GM23338 (cell line): ENCODE measurements around the gene MATK. TPM values are rescaled to one million over a fixed set of nuclear protein-coding genes. Genes with fewer than 3 reads are reported as not detected.

Experiments used
- ATAC-seq: fragments of 200-7000 bp; cut with Tn5 transposase; 3 replicates; pipeline ENCODE4 v1.9.1; 2020
- DNase-seq: peaks from one replicate; pipeline ENCODE4 v3.0.0-alpha.2; 2015; ENCODE audit warnings: low spot score
- H2AFZ ChIP-seq: fragments of 200-600 bp; sonication (generic); 2 replicates; pipeline ENCODE4 v1.8.0; 2016; ENCODE audit warnings: antibody characterized with exemption, mild to moderate bottlenecking, moderate library complexity
- H3F3A ChIP-seq: fragments of 200-600 bp; sonication (generic); replicated peaks from 2 replicates; pipeline ENCODE4 v1.8.0; 2017; ENCODE audit warnings: antibody characterized with exemption, mixed run types, low read depth
- H3K27ac ChIP-seq: fragments of 200-600 bp; sonication (generic); 2 replicates; pipeline ENCODE4 v1.6.1; 2016; ENCODE audit warnings: low read depth
- H3K27me3 ChIP-seq: fragments of 200-600 bp; sonication (generic); 2 replicates; pipeline ENCODE4 v1.8.0; 2016; ENCODE audit warnings: mild to moderate bottlenecking, mixed run types, moderate library complexity; ENCODE audit not compliant: insufficient read depth
- H3K36me3 ChIP-seq: fragments of 200-600 bp; sonication (generic); 2 replicates; pipeline ENCODE4 v1.8.0; 2016; ENCODE audit warnings: mild to moderate bottlenecking; ENCODE audit not compliant: insufficient read depth
- H3K4me1 ChIP-seq: fragments of 200-600 bp; sonication (generic); 2 replicates; pipeline ENCODE4 v1.8.0; 2016; ENCODE audit warnings: mild to moderate bottlenecking, moderate library complexity; ENCODE audit not compliant: insufficient read depth
- H3K4me2 ChIP-seq: fragments of 200-600 bp; sonication (generic); 2 replicates; pipeline ENCODE4 v1.7.1; 2017; ENCODE audit warnings: mixed run types
- H3K4me3 ChIP-seq: fragments of 200-600 bp; sonication (generic); 2 replicates; pipeline ENCODE4 v1.6.1; 2016; ENCODE audit warnings: mixed run types
- H3K79me2 ChIP-seq: fragments of 200-600 bp; sonication (generic); replicated peaks from 2 replicates; pipeline ENCODE4 v1.8.0; 2017; ENCODE audit warnings: mild to moderate bottlenecking; ENCODE audit not compliant: insufficient read depth
- H3K9me2 ChIP-seq: fragments of 200-600 bp; sonication (generic); 2 replicates; pipeline ENCODE4 v1.8.0; 2017; ENCODE audit not compliant: insufficient read depth
- H4K20me1 ChIP-seq: fragments of 200-600 bp; sonication (generic); replicated peaks from 2 replicates; pipeline ENCODE4 v1.8.0; 2017; ENCODE audit warnings: mild to moderate bottlenecking; ENCODE audit not compliant: insufficient read depth
- H3K27ac Mint-ChIP-seq: 2 replicates; pipeline ENCODE4 v1.8.0; 2020; ENCODE audit warnings: inconsistent platforms, mild to moderate bottlenecking, moderate library complexity, mixed read lengths
- H3K27me3 Mint-ChIP-seq: 3 replicates; pipeline ENCODE4 v1.8.0; 2022; ENCODE audit warnings: low read depth, mild to moderate bottlenecking, moderate library complexity, mixed read lengths, inconsistent platforms; ENCODE audit not compliant: insufficient read depth, poor library complexity
- H3K36me3 Mint-ChIP-seq: 3 replicates; pipeline ENCODE4 v1.8.0; 2021; ENCODE audit warnings: low read depth, mild to moderate bottlenecking, inconsistent platforms, moderate library complexity, mixed read lengths
- H3K4me1 Mint-ChIP-seq: 3 replicates; pipeline ENCODE4 v1.8.0; 2020; ENCODE audit warnings: mild to moderate bottlenecking, inconsistent platforms, mixed read lengths
- H3K4me3 Mint-ChIP-seq: 3 replicates; pipeline ENCODE4 v1.8.0; 2021; ENCODE audit warnings: moderate library complexity, mild to moderate bottlenecking, inconsistent platforms, mixed read lengths
- H3K9me3 Mint-ChIP-seq: 3 replicates; pipeline ENCODE4 v1.8.0; 2020; ENCODE audit warnings: moderate library complexity, mild to moderate bottlenecking, inconsistent platforms, mixed read lengths
- CREB1 ChIP-seq: fragments of 250-450 bp; sonication (Bioruptor Pico); IDR thresholded peaks from 2 replicates; pipeline ENCODE4 v1.5.0; 2020; ENCODE audit warnings: low read depth, mild to moderate bottlenecking, moderate library complexity
- ETS1 ChIP-seq: IDR thresholded peaks from 2 replicates; pipeline ENCODE4 v1.6.1; 2016; ENCODE audit warnings: antibody characterized with exemption
- EZH2 ChIP-seq: fragments of 200-600 bp; sonication (generic); IDR thresholded peaks from one replicate; pipeline ENCODE4 v1.8.0; 2017; ENCODE audit warnings: antibody characterized with exemption, mild to moderate bottlenecking, low read depth; ENCODE audit not compliant: unreplicated experiment
- EZH2phosphoT487 ChIP-seq: fragments of 200-600 bp; sonication (generic); IDR thresholded peaks from one replicate; pipeline ENCODE4 v1.8.1; 2018; ENCODE audit warnings: antibody characterized with exemption; ENCODE audit not compliant: unreplicated experiment
- JUNB ChIP-seq: IDR thresholded peaks from one replicate; pipeline ENCODE4 v1.6.1; 2016; ENCODE audit warnings: antibody characterized with exemption; ENCODE audit not compliant: unreplicated experiment
- NANOG ChIP-seq: IDR thresholded peaks from 2 replicates; pipeline ENCODE4 v1.6.1; 2016; ENCODE audit warnings: antibody characterized with exemption, borderline replicate concordance
- ZNF114 ChIP-seq: fragments of 250-450 bp; sonication (Bioruptor Pico); IDR thresholded peaks from 2 replicates; pipeline ENCODE4 v1.5.0; 2020; ENCODE audit warnings: mild to moderate bottlenecking, moderate library complexity
- polyA plus RNA-seq: library from polyadenylated mRNA; unstranded; fragments of >200 nt; fragmentation: Nextera tagmentation; extraction: Ambion mirVana; gene quantifications from 2 replicates; pipeline ENCODE4 v1.2.1, GENCODE V29; 2016
- total RNA-seq: library from RNA; depleted of rRNA; stranded (reverse); fragments of >200 nt; shearing (Covaris generic); gene quantifications from 2 replicates; pipeline ENCODE4 v1.2.3, GENCODE V29; 2014
- TF ChIP-seq, protein P1 (sequence below), 2 experiments: fragments of 200-600 bp in 1 of 2; sonication (generic) in 1 of 2; conservative IDR thresholded peaks; 2 replicates each; pipeline versions ENCODE4 v1.5.1 to v1.6.1; 2016 to 2017; ENCODE audit warnings: antibody characterized with exemption in 2 of 2, low read depth in 2 of 2, mild to moderate bottlenecking in 2 of 2, moderate library complexity in 1 of 2

The MATK gene
- total and polyA plus RNA-seq, 2 experiments from 2014 or later: 13.4 to 21.4 TPM

GRCh38 chr19:3784607-3785450, 1.4 kb downstream of the MATK start:
- ATAC-seq (peak; percentile 22), DNase-seq (no peak)
- Histone ChIP-seq H3K79me2 (no peaks in the 10 kb centered on the region), H4K20me1 (no peaks in the 10 kb centered on the region), H3K4me3 (peak overlapping the region; percentile 78), H3K4me1 (no peaks in the 10 kb centered on the region; the same call in 1 of the 2 replicates), H2AFZ (no peak overlapping the region; the same call in 1 of the 2 replicates), H3K9me2 (no peaks in the 10 kb centered on the region), H3K27ac (no peak overlapping the region), H3K36me3 (peaks cover 4% of the 10 kb centered on the region; the same call in 1 of the 2 replicates), H3F3A (no peaks in the 10 kb centered on the region), H3K4me2 (peak overlapping the region; percentile 87), H3K27me3 (peaks cover 10% of the 10 kb centered on the region)
- Mint-ChIP-seq H3K27me3 (peaks cover 21% of the 10 kb centered on the region), H3K4me3 (peak overlapping the region; percentile 78), H3K36me3 (peaks cover 33% of the 10 kb centered on the region), H3K4me1 (peaks cover 8% of the 10 kb centered on the region), H3K9me3 (peaks cover 27% of the 10 kb centered on the region), H3K27ac (no peak overlapping the region)
- TF ChIP-seq, protein P1, sequence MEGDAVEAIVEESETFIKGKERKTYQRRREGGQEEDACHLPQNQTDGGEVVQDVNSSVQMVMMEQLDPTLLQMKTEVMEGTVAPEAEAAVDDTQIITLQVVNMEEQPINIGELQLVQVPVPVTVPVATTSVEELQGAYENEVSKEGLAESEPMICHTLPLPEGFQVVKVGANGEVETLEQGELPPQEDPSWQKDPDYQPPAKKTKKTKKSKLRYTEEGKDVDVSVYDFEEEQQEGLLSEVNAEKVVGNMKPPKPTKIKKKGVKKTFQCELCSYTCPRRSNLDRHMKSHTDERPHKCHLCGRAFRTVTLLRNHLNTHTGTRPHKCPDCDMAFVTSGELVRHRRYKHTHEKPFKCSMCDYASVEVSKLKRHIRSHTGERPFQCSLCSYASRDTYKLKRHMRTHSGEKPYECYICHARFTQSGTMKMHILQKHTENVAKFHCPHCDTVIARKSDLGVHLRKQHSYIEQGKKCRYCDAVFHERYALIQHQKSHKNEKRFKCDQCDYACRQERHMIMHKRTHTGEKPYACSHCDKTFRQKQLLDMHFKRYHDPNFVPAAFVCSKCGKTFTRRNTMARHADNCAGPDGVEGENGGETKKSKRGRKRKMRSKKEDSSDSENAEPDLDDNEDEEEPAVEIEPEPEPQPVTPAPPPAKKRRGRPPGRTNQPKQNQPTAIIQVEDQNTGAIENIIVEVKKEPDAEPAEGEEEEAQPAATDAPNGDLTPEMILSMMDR (conservative IDR thresholded peaks at IDR 0.05; ENCODE audit: low read depth in 2 of 2): peak in 1 of 2 experiments; percentile 30; a peak in 2 of 4 replicates
- no peak for TF ChIP-seq ETS1

- Histone ChIP-seq H3K79me2 (no peaks in the 10 kb centered on the region), H3K9me2 (no peaks in the 10 kb centered on the region), H3K27me3 (peaks cover 10% of the 10 kb centered on the region), H4K20me1 (no peaks in the 10 kb centered on the region), H3K4me2 (no peak overlapping the region), H3K36me3 (peaks cover 4% of the 10 kb centered on the region; the same call in 1 of the 2 replicates), H2AFZ (no peak overlapping the region), H3F3A (no peaks in the 10 kb centered on the region), H3K27ac (no peak overlapping the region), H3K4me3 (no peak overlapping the region), H3K4me1 (no peaks in the 10 kb centered on the region; the same call in 1 of the 2 replicates)
- Mint-ChIP-seq H3K36me3 (peaks cover 33% of the 10 kb centered on the region), H3K27me3 (peaks cover 21% of the 10 kb centered on the region), H3K4me3 (peak overlapping the region; percentile 78), H3K9me3 (peaks cover 29% of the 10 kb centered on the region), H3K27ac (no peak overlapping the region), H3K4me1 (peaks cover 8% of the 10 kb centered on the region)
- peak; percentile 75 for ATAC-seq
- TF ChIP-seq EZH2 (no peak), NANOG (no peak), JUNB (no peak), ZNF114 (CRISPR knock-in tag) (no peak), CREB1 (CRISPR knock-in tag) (0 out of 2 replicates have a peak, but pooled peaks have one; percentile 22), ETS1 (no peak), EZH2phosphoT487 (no peak)
- TF ChIP-seq, protein P1 (conservative IDR thresholded peaks at IDR 0.05; ENCODE audit: low read depth in 2 of 2): peak; percentile 63 to 89
- peak; percentile 81 for DNase-seq
Measured at GRCh38 chr19:3783660-3784584, 2.3 kb downstream of the MATK start.
